ENCODE data around the gene CEP43.

GRCh38 chr6:167020206-167020605 lies 21.0 kb downstream of the CEP43 start:
- TF ChIP-seq CTCF (IDR thresholded peaks at IDR 0.05) (no peak), POLR2A (IDR thresholded peaks at IDR 0.05) (no peak)

Measured in esophagus squamous epithelium (tissue), 4 donors.